ENCODE data around the gene COPS9.

DNA sequence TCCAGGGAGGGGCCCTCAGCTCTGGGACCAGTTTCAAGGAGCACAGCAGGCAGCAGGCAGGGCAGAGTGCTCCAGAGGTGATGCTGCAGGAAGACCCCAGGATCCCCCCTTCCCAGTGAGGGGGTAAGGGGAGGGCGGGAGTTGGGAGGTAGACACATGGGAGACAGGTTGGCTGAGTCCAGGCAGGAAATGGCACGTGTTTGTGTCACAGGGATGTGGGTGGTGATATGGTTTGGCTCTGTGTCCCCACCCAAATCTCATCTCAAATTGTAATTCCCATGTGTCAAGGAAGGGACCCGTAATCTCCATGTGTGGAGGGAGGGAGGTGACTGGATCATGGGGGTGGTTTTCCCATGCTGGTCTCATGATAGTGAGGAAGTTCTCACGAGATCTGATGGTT lies 29.6 kb upstream of the COPS9 start:
- TF ChIP-seq POLR2A (IDR thresholded peaks at IDR 0.05) (no peak), EP300 (IDR thresholded peaks at IDR 0.05) (no peak)
- TF ChIP-seq, protein P1, sequence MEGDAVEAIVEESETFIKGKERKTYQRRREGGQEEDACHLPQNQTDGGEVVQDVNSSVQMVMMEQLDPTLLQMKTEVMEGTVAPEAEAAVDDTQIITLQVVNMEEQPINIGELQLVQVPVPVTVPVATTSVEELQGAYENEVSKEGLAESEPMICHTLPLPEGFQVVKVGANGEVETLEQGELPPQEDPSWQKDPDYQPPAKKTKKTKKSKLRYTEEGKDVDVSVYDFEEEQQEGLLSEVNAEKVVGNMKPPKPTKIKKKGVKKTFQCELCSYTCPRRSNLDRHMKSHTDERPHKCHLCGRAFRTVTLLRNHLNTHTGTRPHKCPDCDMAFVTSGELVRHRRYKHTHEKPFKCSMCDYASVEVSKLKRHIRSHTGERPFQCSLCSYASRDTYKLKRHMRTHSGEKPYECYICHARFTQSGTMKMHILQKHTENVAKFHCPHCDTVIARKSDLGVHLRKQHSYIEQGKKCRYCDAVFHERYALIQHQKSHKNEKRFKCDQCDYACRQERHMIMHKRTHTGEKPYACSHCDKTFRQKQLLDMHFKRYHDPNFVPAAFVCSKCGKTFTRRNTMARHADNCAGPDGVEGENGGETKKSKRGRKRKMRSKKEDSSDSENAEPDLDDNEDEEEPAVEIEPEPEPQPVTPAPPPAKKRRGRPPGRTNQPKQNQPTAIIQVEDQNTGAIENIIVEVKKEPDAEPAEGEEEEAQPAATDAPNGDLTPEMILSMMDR (IDR thresholded peaks at IDR 0.05) = no peak
